HEK293 (cell line): ENCODE data around the gene IVD.
A peak's percentile ranks its signal among the peaks of the same experiment; 100 is the strongest.

Experiments
- CTCF ChIA-PET: fragments of 350-600 bp; formaldehyde crosslinking; extraction: SDS; loops from one replicate; lab custom pipeline; 2021; ENCODE audit warnings: antibody characterized with exemption; lab: Yijun Ruan, JAX
- POLR2A ChIA-PET: fragments of 300-600 bp; formaldehyde crosslinking; extraction: SDS; loops from one replicate; lab custom pipeline; 2020; ENCODE audit warnings: antibody characterized with exemption, inconsistent platforms; lab: Yijun Ruan, JAX
- H3K27ac ChIP-seq: fragments of 200-500 bp; sonication (Bioruptor generic); 2 replicates; pipeline ENCODE4 v1.5.1; 2014; ENCODE audit warnings: low read depth, low read length, control low read depth, inconsistent platforms; ENCODE audit errors: extremely low read depth
- H3K36me3 ChIP-seq, 2 experiments: fragments of 200-500 bp in 1 of 2; sonication (Bioruptor generic) in 1 of 2; 1 replicate in 1 of 2; 2 replicates in 1 of 2; pipeline ENCODE4 v1.5.1; 2014 to 2017; ENCODE audit warnings: inconsistent platforms in 2 of 2, low read length in 2 of 2; ENCODE audit not compliant: control insufficient read depth in 2 of 2, insufficient read depth in 1 of 2
- H3K4me1 ChIP-seq: fragments of 200-500 bp; sonication (Bioruptor generic); 2 replicates; pipeline ENCODE4 v1.5.1; 2014; ENCODE audit warnings: mild to moderate bottlenecking, low read length, inconsistent platforms; ENCODE audit not compliant: control insufficient read depth, insufficient read depth
- H3K4me3 ChIP-seq: 2 replicates; pipeline ENCODE4 v1.5.1; 2011; ENCODE audit warnings: low read depth, mild to moderate bottlenecking, control low read depth, low read length, moderate library complexity
- H3K9me3 ChIP-seq: fragments of 200-500 bp; sonication (Bioruptor generic); 2 replicates; pipeline ENCODE4 v1.5.1; 2014; ENCODE audit warnings: low read depth, low read length, inconsistent platforms; ENCODE audit not compliant: control insufficient read depth, insufficient read depth
- EGR2 ChIP-seq: fragments of 450-650 bp; formaldehyde crosslinking; IDR thresholded peaks from 2 replicates; pipeline ENCODE4 v1.5.1; 2016; ENCODE audit warnings: low read depth, missing biosample characterization, missing genetic modification characterization
- GLIS2 ChIP-seq: fragments of 450-650 bp; formaldehyde crosslinking; IDR thresholded peaks from 2 replicates; pipeline ENCODE4 v1.5.1; 2016; ENCODE audit warnings: missing biosample characterization, missing genetic modification characterization
- HOXC10 ChIP-seq: sonication (generic); formaldehyde crosslinking; IDR thresholded peaks from 2 replicates; pipeline ENCODE4 v1.8.1; 2023; ENCODE audit warnings: mild to moderate bottlenecking, missing genetic modification reagents
- SP3 ChIP-seq: fragments of 450-650 bp; formaldehyde crosslinking; IDR thresholded peaks from 2 replicates; pipeline ENCODE4 v1.5.1; 2016; ENCODE audit warnings: missing biosample characterization, missing genetic modification characterization
- TCF7L2 ChIP-seq: IDR thresholded peaks from 2 replicates; pipeline ENCODE4 v1.6.1; 2011; ENCODE audit warnings: low read depth, mild to moderate bottlenecking, inconsistent platforms, low read length, moderate library complexity, borderline replicate concordance
- ZBTB8A ChIP-seq: fragments of 450-650 bp; formaldehyde crosslinking; IDR thresholded peaks from 2 replicates; pipeline ENCODE4 v1.5.1; 2016; ENCODE audit warnings: missing biosample characterization, missing genetic modification characterization
- ZFHX2 ChIP-seq: fragments of 450-650 bp; formaldehyde crosslinking; conservative IDR thresholded peaks from 2 replicates; pipeline ENCODE4 v1.5.1; 2016; ENCODE audit warnings: missing biosample characterization, missing genetic modification characterization
- ZIC2 ChIP-seq: fragments of 450-650 bp; formaldehyde crosslinking; IDR thresholded peaks from 2 replicates; pipeline ENCODE4 v1.5.1; 2016; ENCODE audit warnings: missing biosample characterization, missing genetic modification characterization
- ZNF138 ChIP-seq: fragments of 450-650 bp; formaldehyde crosslinking; IDR thresholded peaks from 2 replicates; pipeline ENCODE4 v1.5.1; 2016; ENCODE audit warnings: missing biosample characterization, missing genetic modification characterization, borderline replicate concordance
- ZNF335 ChIP-seq: fragments of 450-650 bp; formaldehyde crosslinking; conservative IDR thresholded peaks from 2 replicates; pipeline ENCODE4 v1.5.1; 2016; ENCODE audit warnings: missing biosample characterization, missing genetic modification characterization
- ZNF549 ChIP-seq: fragments of 450-650 bp; IDR thresholded peaks from 2 replicates; pipeline ENCODE4 v1.5.1; 2018; ENCODE audit warnings: missing biosample characterization, missing genetic modification characterization, mild to moderate bottlenecking, inconsistent platforms, moderate library complexity
- ZNF664 ChIP-seq: fragments of 450-650 bp; formaldehyde crosslinking; IDR thresholded peaks from 2 replicates; pipeline ENCODE4 v1.5.1; 2016; ENCODE audit warnings: missing biosample characterization, missing genetic modification characterization
- ZNF701 ChIP-seq: fragments of 450-650 bp; formaldehyde crosslinking; IDR thresholded peaks from 2 replicates; pipeline ENCODE4 v1.5.1; 2016; ENCODE audit warnings: missing biosample characterization, missing genetic modification characterization
- TF ChIP-seq, protein P1 (sequence below): IDR thresholded peaks from 2 replicates; pipeline ENCODE4 v1.6.1; 2011; ENCODE audit warnings: mild to moderate bottlenecking, low read depth, low read length, borderline replicate concordance
- TF ChIP-seq, protein P2 (sequence below): fragments of 450-650 bp; formaldehyde crosslinking; IDR thresholded peaks from 2 replicates; pipeline ENCODE4 v1.5.1; 2017; ENCODE audit warnings: missing biosample characterization, missing genetic modification characterization
- TF ChIP-seq, protein P3 (sequence below): fragments of 450-650 bp; formaldehyde crosslinking; IDR thresholded peaks from 2 replicates; pipeline ENCODE4 v1.5.1; 2016; ENCODE audit warnings: missing biosample characterization, missing genetic modification characterization
- TF ChIP-seq, protein P4 (sequence below): fragments of 450-650 bp; formaldehyde crosslinking; IDR thresholded peaks from 2 replicates; pipeline ENCODE4 v1.5.1; 2016; ENCODE audit warnings: missing biosample characterization, missing genetic modification characterization

IVD gene

DNA sequence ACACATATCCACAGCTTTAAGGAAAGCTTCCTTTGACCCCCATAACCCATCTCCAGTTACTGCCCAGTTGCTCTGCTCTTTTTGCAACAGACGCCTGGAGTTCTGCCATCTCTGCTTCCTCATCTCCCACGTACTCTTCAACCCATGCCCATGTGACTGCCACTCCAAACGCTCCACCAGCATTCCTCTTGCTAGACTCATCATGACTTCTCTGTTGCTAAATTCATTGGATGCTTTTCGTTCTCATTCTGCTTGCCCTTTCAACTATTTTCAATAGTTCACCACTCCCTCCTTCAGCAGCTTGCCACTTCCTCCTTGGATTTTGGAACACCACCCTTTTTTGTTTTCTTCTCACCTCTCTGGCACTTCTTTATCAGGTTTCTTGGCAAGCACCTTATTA, 25.7 kb upstream of the IVD start:
- Histone ChIP-seq H3K4me1 (no peaks in the 10 kb centered on the region), H3K27ac (no peak overlapping the region), H3K36me3 (peaks cover 3 to 6% of the 10 kb centered on the region in 2 experiments; a peak in 1 of 3 replicates), H3K9me3 (no peaks in the 10 kb centered on the region), H3K4me3 (no peak overlapping the region)
- TF ChIP-seq ZFHX2 (tag by site-specific recombination) (peak; percentile 44), EGR2 (tag by site-specific recombination) (0 out of 2 replicates have a peak, but pooled peaks have one; percentile 16)
- TF ChIP-seq, protein P1, sequence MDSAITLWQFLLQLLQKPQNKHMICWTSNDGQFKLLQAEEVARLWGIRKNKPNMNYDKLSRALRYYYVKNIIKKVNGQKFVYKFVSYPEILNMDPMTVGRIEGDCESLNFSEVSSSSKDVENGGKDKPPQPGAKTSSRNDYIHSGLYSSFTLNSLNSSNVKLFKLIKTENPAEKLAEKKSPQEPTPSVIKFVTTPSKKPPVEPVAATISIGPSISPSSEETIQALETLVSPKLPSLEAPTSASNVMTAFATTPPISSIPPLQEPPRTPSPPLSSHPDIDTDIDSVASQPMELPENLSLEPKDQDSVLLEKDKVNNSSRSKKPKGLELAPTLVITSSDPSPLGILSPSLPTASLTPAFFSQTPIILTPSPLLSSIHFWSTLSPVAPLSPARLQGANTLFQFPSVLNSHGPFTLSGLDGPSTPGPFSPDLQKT: no peak
- ChIA-PET CTCF (interaction anchor here (0.8 to 1.1 kb wide), 2 partner anchors 11 to 22 kb away, joined by 3 to 5 read pairs; no protein-coding TSS in a partner anchor), POLR2A (no interaction called here)

DNA sequence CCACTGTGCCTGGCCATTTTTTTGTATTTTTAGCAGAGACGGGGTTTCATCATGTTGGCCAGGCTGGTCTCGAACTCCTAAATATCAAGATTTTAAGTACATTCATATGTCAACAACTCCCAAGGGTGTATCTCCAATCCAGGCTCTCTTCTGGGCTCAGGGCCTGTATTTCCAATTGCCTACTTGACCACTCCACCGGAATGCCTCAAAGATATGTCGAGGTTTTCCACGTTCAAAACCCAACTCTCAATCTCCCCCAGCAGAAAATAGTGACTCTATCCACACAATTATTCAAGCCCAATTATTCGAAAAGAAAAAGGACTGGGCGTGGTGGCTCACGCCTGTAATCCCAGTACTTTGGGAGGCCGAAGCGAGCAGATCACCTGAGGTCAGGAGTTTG, 25.0 kb upstream of the IVD start:
- Histone ChIP-seq H3K9me3 (no peaks in the 10 kb centered on the region), H3K27ac (no peak overlapping the region), H3K4me1 (no peaks in the 10 kb centered on the region), H3K36me3 (peaks cover 3 to 12% of the 10 kb centered on the region in 2 experiments; a peak in 1 of 3 replicates), H3K4me3 (no peak overlapping the region)
- CTCF ChIA-PET: no interaction called here
- TF ChIP-seq, protein P2, sequence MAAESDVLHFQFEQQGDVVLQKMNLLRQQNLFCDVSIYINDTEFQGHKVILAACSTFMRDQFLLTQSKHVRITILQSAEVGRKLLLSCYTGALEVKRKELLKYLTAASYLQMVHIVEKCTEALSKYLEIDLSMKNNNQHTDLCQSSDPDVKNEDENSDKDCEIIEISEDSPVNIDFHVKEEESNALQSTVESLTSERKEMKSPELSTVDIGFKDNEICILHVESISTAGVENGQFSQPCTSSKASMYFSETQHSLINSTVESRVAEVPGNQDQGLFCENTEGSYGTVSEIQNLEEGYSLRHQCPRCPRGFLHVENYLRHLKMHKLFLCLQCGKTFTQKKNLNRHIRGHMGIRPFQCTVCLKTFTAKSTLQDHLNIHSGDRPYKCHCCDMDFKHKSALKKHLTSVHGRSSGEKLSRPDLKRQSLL: no peak
- TF ChIP-seq ZNF138: no peak
- no peak for TF ChIP-seq ZNF701 (tag by site-specific recombination)
- no peak for TF ChIP-seq TCF7L2
- no peak for TF ChIP-seq ZNF664
- no peak for TF ChIP-seq ZNF549
- TF ChIP-seq ZNF335: no peak
- TF ChIP-seq, protein P3, sequence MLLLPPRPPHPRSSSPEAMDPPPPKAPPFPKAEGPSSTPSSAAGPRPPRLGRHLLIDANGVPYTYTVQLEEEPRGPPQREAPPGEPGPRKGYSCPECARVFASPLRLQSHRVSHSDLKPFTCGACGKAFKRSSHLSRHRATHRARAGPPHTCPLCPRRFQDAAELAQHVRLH (tag by site-specific recombination): no peak
- no peak for TF ChIP-seq ZBTB8A (tag by site-specific recombination)
- no peak for TF ChIP-seq HOXC10 (CRISPR knock-in tag)
- TF ChIP-seq ZIC2 (tag by site-specific recombination): no peak
- no peak for TF ChIP-seq GLIS2 (tag by site-specific recombination)
- TF ChIP-seq, protein P4, sequence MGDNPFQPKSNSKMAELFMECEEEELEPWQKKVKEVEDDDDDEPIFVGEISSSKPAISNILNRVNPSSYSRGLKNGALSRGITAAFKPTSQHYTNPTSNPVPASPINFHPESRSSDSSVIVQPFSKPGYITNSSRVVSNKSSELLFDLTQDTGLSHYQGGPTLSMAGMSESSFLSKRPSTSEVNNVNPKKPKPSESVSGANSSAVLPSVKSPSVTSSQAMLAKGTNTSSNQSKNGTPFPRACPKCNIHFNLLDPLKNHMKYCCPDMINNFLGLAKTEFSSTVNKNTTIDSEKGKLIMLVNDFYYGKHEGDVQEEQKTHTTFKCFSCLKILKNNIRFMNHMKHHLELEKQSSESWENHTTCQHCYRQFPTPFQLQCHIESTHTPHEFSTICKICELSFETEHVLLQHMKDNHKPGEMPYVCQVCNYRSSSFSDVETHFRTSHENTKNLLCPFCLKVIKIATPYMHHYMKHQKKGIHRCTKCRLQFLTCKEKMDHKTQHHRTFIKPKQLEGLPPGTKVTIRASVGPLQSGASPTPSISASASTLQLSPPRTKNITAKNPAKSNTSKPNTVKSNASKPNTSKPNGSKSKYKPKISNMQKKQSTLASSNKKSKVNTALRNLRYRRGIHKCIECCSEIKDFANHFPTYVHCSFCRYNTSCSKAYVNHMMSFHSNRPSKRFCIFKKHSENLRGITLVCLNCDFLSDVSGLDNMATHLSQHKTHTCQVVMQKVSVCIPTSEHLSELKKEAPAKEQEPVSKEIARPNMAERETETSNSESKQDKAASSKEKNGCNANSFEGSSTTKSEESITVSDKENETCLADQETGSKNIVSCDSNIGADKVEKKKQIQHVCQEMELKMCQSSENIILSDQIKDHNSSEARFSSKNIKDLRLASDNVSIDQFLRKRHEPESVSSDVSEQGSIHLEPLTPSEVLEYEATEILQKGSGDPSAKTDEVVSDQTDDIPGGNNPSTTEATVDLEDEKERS (tag by site-specific recombination): no peak
- no peak for TF ChIP-seq SP3 (tag by site-specific recombination)
- POLR2A ChIA-PET: no interaction called here
